ENCODE data around the gene CASQ1. TPM values are rescaled to one million over a fixed set of nuclear protein-coding genes. Genes with fewer than 3 reads are reported as not detected.

Gene CASQ1
- total RNA-seq, 4 donors from 2014 or later = 255 to 894 (median 358) TPM

DNA sequence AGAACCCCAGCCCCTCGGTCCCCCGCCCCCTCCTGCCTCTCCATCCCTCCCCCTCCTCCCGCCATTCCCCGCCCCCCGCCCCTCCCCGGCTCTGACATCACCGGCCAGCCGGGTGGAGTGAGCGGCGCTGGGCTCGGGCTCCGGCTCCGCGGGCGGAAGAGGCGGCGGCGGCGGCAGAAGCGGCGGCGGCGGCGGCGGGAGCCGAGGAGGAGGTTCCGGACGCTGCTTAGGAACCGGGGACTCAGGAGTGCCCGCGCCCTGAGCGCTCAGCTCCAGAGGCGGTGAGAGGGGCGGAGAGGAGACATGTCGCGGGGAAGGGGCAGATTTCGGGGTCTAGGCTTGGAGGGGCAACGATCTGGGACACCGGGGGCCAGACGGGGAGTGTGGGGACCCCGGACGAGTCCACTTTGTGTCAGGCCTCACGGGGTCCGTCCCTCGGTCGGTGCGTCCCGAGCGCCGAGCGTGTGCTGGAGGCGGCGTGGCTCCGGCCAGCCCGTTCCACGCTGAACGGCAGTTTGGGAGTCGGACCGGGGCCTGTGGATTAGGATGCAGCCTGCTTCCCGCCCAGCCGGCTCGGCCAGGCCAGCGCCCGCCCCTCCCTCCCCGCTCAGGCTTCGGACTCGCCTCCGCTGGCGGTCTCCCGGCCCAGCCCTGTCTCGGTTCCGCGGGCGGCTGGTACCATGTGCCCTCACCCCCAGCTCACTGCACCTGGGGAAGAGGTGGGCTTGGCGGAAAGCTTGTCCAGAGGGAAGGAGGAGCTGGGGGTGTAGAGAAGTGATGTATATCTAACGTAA lies 15.1 kb downstream of the CASQ1 start, which contains the start of gene PEA15:
PEA15 (plus strand) TSS at position 143 of the 794 bp plus-strand sequence. CDS start 6,161 bp downstream, outside the sequence.
- Histone ChIP-seq H3K9me3 (no peaks in the 10 kb centered on the region), H3K36me3 (peaks cover 0 to 6% of the 10 kb centered on the region in 2 donors), H3K4me1 (peaks cover 35 to 61% of the 10 kb centered on the region in 2 donors), H3K27ac (peak within 1 kb of the TSS; percentile 84 to 93 (median 90)), H3K27me3 (no peaks in the 10 kb centered on the region), H3K4me3 (peak within 1 kb of the TSS; percentile 73 to 94 (median 86))
- ATAC-seq = peak; percentile 61 to 66
- TF ChIP-seq POLR2A (IDR thresholded peaks at IDR 0.05) = peak; percentile 69 to 76
- TF ChIP-seq, protein P1, sequence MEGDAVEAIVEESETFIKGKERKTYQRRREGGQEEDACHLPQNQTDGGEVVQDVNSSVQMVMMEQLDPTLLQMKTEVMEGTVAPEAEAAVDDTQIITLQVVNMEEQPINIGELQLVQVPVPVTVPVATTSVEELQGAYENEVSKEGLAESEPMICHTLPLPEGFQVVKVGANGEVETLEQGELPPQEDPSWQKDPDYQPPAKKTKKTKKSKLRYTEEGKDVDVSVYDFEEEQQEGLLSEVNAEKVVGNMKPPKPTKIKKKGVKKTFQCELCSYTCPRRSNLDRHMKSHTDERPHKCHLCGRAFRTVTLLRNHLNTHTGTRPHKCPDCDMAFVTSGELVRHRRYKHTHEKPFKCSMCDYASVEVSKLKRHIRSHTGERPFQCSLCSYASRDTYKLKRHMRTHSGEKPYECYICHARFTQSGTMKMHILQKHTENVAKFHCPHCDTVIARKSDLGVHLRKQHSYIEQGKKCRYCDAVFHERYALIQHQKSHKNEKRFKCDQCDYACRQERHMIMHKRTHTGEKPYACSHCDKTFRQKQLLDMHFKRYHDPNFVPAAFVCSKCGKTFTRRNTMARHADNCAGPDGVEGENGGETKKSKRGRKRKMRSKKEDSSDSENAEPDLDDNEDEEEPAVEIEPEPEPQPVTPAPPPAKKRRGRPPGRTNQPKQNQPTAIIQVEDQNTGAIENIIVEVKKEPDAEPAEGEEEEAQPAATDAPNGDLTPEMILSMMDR (IDR thresholded peaks at IDR 0.05 in 4 of 5, conservative IDR thresholded peaks at IDR 0.05 in 1 of 5) = no peak
- in situ Hi-C loops (cut with MboI; ENCODE audit: low sequenced_read_pairs in 4 of 4) (no loop called here), intact Hi-C loops (cut with DNase I; ENCODE audit: low total_unique reads) (loop anchor here (5.0 kb wide), 1 partner anchor 103 kb away; no protein-coding TSS in a partner anchor)
- peak in 1 of 2 donors; percentile 54 for DNase-seq

DNA sequence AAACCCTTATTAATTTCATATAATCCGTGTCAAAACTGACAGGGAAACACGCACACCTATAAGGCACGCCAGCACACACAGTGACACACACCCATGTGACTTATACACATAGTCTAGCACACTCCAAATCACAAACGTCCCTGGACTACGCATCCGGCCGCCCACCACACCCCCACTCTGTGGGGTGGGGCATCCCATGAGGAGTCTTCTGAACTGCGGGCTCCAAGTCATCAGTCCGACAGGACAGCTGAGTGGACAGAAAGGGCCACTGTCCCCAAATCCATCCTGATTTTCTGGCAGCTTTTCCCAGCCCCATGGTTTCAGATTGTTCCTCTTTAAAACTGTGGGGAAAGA lies 15.6 kb downstream of the CASQ1 start:
- Histone ChIP-seq H3K4me3 (peak overlapping the region; percentile 73 to 94 (median 86)), H3K4me1 (peaks cover 40 to 67% of the 10 kb centered on the region in 2 donors), H3K27me3 (no peaks in the 10 kb centered on the region), H3K27ac (peak overlapping the region; percentile 84 to 93 (median 90)), H3K36me3 (peaks cover 0 to 8% of the 10 kb centered on the region in 2 donors), H3K9me3 (no peaks in the 10 kb centered on the region)
- in situ Hi-C loops (cut with MboI; ENCODE audit: low sequenced_read_pairs in 4 of 4) (no loop called here), intact Hi-C loops (cut with DNase I; ENCODE audit: low total_unique reads) (loop anchor here (5.0 kb wide), 1 partner anchor 104 kb away; no protein-coding TSS in a partner anchor)
- ATAC-seq = peak; percentile 29 to 46
- TF ChIP-seq POLR2A (IDR thresholded peaks at IDR 0.05) = no peak
- TF ChIP-seq, protein P1 (IDR thresholded peaks at IDR 0.05 in 4 of 5, conservative IDR thresholded peaks at IDR 0.05 in 1 of 5) = no peak
- no peak for DNase-seq

DNA sequence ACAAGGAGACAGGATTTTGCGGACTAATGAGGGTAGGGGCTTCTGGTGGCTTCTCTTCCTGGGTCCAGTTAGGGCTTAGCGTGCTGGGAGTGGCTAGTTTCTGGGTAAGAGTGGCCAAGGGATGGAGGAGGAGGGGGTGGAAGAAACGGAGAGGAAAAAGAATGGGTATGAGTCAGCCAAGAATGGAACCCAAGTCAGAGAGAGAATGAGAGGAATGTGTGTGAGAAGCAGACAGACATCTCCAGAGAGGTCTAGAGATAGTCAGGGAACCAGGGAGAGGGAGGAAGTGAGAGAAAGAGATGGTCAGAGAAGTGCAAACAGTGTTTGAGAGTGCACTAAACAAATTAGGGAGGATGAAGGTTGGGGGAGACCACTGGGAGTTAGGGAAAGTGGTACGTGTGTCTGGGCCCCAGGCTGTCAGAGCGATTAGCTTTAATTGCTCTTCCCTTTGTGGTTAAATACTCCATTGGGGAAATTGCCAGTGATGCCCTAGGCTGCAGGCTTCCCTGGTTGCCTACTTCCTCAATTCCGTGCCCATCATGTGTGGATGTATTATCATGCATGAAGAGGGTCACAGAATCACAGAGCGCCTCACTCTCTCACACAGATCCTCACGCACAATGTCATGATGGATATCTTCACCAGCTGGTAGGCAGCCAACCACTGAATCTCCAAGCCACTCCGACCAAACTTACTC lies 16.2 kb downstream of the CASQ1 start:
- no peaks in the 10 kb centered on the region for H3K27me3 ChIP-seq
- peak overlapping the region; percentile 73 to 94 (median 86) for H3K4me3 ChIP-seq
- no peak for DNase-seq
- TF ChIP-seq POLR2A (IDR thresholded peaks at IDR 0.05) = no peak
- TF ChIP-seq, protein P1 (IDR thresholded peaks at IDR 0.05 in 4 of 5, conservative IDR thresholded peaks at IDR 0.05 in 1 of 5) = no peak
- no peaks in the 10 kb centered on the region for H3K9me3 ChIP-seq
- peak overlapping the region; percentile 84 to 93 (median 90) for H3K27ac ChIP-seq
- ATAC-seq = no peak
- intact Hi-C loops (cut with DNase I; ENCODE audit: low total_unique reads) = loop anchor here (5.0 kb wide), 1 partner anchor 104 kb away; no protein-coding TSS in a partner anchor
- peaks cover 41 to 68% of the 10 kb centered on the region in 2 donors for H3K4me1 ChIP-seq
- peaks cover 0 to 12% of the 10 kb centered on the region in 2 donors for H3K36me3 ChIP-seq
- in situ Hi-C loops (cut with MboI; ENCODE audit: low sequenced_read_pairs in 4 of 4) = no loop called here

DNA sequence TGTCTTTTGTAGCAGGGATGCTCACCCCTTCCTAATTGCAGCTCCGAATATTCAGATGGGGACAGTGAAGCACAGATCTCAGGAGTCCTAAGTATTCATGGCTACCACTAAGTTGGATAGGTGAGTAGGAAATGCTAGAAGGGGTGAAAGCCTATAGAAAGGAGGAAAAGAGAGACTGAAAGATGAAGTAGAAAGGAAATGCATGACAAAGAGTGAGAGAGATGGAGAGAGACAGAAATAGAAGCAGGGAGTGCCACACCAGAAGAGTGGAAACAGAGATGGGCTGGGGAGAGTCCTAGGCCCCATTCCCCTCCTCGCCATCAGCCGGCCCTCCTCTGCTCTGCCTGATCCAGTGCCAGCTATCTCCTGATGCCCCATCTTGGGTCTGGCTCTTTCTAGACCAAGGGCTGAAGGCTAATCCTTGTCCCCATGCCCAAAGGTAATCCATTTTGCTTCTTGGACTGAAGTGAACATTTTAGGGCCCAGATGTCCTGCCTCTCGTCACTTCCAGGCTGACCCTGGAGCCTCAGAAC lies 16.8 kb downstream of the CASQ1 start:
- ATAC-seq = no peak
- intact Hi-C loops (cut with DNase I; ENCODE audit: low total_unique reads) (loop anchor here (5.0 kb wide), 1 partner anchor 105 kb away; no protein-coding TSS in a partner anchor), in situ Hi-C loops (cut with MboI; ENCODE audit: low sequenced_read_pairs in 4 of 4) (no loop called here)
- Histone ChIP-seq H3K27ac (peak overlapping the region; percentile 84 to 93 (median 90)), H3K4me1 (peaks cover 41 to 68% of the 10 kb centered on the region in 2 donors), H3K4me3 (no peak overlapping the region), H3K9me3 (no peaks in the 10 kb centered on the region), H3K27me3 (no peaks in the 10 kb centered on the region), H3K36me3 (peaks cover 0 to 13% of the 10 kb centered on the region in 2 donors)
- TF ChIP-seq, protein P1 (IDR thresholded peaks at IDR 0.05 in 4 of 5, conservative IDR thresholded peaks at IDR 0.05 in 1 of 5) = no peak
- TF ChIP-seq POLR2A (IDR thresholded peaks at IDR 0.05) = no peak
- no peak for DNase-seq
